ENCODE results near the gene PKM. TPM values are rescaled to one million over a fixed set of nuclear protein-coding genes. Genes with fewer than 3 reads are reported as not detected.
"Not testable (repeated sequence)": the region's sequence is repeated elsewhere in the genome, so short reads cannot be mapped to it uniquely, and the experiment has no call there.

The PKM gene
- polyA plus RNA-seq, 12 donors, result 321 to 994 (median 713) TPM

- no peak for DNase-seq
Observed at GRCh38 chr15:72182244-72182643, 48.7 kb downstream of the PKM start.

DNA sequence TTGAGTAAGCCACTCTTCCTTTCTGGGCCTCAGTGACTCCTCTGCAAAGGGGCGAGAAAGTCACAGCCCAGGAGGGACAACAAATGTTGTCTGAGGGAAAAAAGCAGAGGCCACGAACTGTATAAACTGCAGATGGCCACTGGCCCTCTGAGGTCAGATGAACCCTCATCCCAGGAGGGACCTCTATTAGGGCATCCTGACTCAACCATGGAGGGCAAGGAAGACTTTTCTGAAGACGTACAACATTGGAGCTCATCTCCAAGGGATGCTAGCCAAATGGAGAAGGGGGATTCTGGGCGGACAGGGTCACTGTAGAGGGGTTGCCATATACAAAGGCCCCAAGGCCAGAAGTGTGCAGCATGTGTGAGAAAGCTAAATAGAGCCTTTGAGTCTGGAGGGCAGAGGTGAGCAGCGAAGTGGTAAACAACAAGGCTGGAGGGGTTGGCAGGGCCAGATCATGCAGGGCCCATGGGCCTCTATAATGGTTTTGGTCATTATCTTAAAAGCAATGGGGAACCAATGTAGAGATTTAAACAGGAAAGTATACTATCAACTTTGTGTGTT, 50.1 kb downstream of the PKM start:
- DNase-seq, result no peak

GRCh38 chr15:72179950-72180581, 50.9 kb downstream of the PKM start:
- DNase-seq, result no peak

- DNase-seq, result no peak
Observed at GRCh38 chr15:72178976-72179585, 51.9 kb downstream of the PKM start.

DNA sequence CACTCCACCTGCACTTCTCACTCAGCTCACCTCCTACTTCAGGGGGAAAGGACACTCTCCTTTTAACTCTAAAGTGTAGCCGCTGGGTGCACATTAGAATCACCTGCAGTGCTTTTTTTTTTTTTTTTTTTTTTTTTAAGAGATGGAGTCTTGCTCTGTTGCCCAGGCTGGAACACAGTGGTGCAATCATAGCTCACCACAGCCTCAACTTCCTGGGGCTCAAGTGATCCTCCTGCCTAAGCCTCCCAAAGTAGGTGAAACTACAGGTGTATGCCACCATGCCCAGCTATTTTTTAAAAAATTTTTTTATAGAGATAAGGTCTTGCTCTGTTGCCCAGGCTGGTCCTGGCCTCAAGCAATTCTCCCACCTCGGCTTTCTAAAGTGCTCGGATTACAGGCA, 54.2 kb downstream of the PKM start:
- DNase-seq, result no peak

DNA sequence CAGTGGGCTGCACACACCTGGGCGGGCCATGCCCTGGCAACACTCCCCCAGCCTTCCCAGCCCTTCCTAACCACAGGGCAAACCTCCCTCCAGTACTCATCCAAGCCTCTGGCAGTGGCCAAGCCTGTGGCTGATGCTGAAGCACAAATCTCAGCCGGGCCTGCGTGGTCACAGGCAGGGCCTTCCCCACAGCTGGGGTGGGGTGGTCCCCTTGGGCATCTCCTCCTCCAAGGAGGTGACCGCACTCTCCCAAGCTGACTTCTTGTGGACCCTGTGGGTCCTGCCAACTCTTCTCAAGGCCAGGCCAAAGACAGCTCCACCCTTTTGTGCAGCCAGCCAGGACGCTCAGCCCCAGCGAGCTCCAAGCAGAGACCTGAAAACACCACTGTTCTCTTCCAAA, 54.8 kb downstream of the PKM start:
- DNase-seq, result no peak

GRCh38 chr15:72175186-72176044, 55.6 kb downstream of the PKM start:
- DNase-seq, result no peak

DNA sequence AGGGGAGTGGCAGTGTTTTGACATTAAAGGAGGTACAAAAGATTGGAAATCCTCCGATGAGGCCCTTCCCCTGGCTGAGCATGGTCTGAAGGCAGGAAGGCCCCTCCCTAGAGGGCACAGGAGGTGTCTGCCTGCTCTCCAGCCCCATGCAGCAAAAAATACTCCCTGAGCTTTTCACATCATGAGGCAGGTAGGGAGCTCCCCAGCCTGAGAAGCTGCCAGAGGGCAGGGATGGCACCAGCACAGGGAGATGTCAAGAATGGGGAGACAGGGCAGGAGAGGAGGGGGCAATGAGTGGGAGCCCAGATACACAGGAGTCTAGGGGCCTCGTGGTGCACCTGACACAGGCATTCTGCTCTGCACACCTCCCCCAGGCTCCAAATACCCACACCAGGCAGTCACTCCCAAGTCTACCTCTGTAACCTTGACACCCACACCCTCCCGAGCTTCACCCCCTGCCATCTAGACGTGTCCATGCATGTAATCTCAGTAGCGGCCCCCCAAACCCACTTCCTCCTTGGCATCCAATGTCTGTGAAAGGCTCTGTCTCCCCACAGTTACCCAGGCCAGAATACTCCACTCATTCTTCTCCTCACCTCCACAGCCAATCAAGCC, 56.3 kb downstream of the PKM start:
- no peak for DNase-seq

- DNase-seq, result no peak
Observed at GRCh38 chr15:72173864-72174550, 57.0 kb downstream of the PKM start.

DNA sequence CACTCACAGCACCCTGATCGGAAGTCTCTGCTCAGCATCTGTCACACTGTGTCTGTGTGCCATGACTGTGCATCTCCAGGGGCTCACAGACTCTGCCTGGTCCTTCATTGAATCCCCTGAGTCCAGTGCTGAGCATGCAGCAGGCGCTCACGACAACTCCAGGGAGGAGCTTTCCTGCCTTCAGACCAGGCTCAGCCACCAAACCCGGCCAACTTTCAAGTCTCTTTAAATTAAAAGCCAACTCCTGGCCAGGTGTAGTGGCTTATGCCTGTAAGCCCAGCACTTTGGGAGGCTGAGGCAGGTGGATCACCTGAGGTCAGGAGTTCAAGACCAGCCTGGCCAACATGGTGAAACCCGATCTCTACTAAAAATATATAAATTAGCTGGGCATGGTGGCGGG, 57.6 kb downstream of the PKM start:
- DNase-seq, result no peak

DNA sequence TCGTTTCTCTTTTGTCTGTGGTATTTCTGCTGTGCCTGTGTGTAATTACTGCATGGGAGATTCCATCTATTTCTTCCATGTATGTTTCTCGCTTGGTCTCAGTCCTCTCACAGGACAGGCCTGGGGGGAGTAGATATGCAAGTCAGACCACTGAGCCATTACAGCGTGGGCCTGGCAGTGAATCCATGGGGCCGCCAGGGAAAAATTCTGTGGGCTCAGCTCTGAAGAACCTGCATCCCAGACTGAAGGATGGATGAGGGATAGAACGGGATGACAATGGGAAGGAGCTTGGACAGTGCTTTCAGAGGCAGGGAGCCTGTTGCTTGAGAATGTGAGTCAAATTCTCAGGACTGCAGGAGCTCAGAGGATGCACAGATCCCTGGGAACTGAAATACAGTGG, 58.2 kb downstream of the PKM start:
- DNase-seq, result no peak

DNA sequence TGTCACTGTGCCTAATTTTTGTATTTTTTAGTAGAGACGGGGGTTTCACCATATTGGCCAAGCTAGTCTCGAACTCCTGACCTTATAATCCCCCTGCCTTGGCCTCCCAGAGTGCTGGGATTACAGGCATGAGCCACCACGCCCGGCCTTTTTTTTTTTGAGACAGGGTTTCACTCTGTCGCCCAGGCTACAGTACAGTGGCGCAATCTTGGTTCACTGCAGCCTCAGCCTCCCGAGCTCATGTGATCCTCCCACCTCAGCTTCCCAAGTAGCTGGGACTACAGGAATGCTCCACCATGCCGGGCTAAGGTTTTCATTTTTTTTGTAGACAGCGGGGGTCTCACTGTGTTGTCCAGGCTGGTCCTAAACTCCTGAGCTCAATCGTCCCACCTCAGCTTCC, 59.0 kb downstream of the PKM start:
- not testable (repeated sequence) for DNase-seq

DNA sequence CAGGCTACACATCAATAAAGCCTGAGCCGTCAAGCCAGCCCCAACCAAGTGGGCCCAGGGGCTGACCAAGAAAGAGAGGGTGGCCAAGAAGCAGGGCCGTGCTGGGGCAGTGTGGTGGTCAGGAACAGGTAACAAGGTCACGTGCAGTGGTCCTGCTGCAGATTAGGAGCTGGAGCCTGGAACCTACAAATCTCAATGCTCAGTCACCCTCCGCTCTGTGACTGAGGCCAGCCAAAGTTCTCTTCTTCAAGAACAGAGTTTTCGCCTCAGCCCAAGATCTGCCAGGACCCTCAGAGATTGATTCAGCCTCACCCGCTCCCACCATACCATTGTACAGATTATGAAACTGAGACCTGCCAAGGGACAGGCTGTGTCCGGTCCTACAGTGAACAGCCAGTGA, 60.3 kb downstream of the PKM start:
- DNase-seq, result no peak

DNA sequence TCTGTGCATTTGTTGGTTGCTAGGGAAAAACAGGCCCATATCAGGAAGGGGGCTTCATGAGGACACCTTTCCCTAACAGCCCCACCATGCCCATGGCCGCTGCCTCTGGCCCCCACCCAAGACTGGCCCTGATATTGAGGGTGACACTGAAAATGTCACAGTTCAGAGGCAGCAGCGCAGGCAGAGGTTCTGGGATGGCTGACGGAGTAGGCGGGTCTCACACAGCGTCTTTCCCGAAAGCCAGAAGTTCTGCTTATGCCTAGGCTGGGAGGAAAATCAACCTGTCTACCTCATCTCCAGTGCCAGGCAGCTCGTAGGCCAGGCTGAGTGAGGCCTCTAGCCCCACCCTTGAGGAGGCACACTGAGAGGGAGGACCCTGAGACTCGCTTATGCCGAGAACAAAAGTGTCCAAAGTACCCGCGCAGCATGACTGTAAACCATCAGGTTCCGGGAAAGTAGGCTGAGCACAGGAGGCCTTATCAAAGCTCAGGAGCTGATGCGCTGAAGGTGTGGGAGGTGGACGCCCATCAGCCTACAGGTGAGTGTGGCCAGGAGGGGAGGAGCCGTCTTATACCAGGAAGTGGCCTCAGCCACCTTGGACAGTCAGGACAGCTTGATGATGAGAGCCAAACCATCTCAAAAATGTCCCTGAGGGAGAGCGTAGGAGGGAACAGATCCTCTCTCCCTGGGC, 60.9 kb downstream of the PKM start:
- no peak for DNase-seq

DNA sequence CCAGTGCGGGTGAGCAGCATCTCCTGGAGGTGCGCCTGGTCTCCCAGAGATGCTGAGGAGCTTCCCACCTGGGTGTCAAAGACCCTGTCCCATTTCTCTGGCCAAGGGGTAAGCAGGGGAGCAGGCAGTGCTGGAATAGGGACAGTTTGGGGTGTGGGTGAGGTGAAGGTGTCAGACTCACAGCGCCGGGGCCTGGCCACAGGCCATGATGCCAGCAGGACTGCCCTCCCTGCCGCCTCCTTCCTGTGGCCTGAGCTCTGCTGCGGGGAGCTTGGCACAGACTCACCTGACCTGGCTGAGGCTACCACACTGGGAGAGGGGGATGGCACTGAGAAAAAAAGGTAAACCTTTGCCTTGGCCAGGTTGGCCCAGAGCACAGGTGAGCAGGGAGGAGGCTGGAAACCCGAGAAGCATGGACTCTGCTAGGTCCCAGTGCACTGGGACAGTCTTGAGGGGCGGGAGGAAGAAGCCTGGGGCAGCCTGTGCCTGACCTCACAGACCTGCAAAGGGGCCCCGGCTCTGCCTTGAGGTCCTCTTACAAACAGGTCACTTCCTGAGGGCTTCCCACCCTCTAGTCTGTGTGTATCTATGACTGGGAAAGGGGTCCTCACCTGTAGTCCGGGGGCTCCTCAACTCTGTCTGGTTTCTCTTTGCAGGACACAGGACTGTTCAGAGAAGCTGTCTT, 61.6 kb downstream of the PKM start:
- DNase-seq, result no peak

DNA sequence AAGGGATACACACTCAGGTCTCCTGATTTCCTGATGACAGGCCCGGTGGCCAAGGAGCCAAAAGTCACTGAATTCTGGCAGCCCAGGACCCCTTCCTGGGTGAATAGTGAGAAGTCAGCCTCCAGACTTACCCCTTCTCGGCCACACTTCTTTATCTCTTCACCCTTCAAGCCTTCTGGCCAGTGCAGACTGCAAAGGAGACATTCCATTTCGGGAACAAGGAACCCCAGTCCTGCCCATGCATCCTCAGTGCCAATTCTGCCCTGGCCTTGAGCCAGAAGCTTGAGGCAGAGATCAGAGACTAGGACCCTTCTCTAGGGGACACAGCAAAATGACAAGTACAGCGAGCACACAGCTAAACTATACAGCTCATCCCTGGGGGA, 62.2 kb downstream of the PKM start:
- DNase-seq, result no peak

DNA sequence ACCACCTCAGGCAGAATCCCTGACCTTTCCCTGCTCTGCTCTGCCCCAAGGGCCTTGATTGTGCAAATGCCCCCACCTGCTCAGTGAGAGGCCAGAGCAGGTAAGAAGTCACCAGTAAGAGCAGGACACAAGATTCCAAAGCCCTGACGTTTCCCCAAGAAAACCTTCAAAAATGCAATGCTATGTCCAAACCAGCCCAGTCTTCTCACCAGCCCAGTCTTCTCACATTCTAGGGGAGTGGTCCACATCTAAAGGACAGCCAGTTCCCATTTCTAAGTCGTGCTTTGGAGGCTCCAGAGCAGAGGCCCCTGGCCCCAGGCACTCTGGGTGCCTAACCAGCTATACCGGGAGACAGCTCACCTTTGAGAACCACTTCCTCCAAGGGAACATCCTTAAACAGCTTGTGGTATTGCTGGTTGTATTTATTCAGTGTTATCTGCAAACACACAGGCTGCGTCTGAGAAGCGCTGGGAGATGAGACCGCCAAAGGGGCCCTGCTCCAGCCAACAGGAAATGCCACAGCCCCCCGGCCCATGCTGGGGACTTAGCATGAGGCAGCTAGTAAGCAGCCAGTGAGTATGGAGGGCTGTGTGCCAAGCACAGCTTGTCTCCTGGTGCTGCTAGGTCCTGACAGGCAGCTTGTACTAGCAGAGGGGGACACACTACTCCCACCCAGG, 62.7 kb downstream of the PKM start:
- DNase-seq, result peak; percentile 25

GRCh38 chr15:72167445-72167844, 63.5 kb downstream of the PKM start:
- DNase-seq, result no peak

- DNase-seq, result no peak
Observed at GRCh38 chr15:72166716-72167417, 64.1 kb downstream of the PKM start.

All from muscle of arm (tissue), 12 donors.